Measurements from ENCODE around the gene NOP58.
"Not testable (repeated sequence)": the region's sequence is repeated elsewhere in the genome, so short reads cannot be mapped to it uniquely, and the experiment has no call there.

The NOP58 gene

DNA sequence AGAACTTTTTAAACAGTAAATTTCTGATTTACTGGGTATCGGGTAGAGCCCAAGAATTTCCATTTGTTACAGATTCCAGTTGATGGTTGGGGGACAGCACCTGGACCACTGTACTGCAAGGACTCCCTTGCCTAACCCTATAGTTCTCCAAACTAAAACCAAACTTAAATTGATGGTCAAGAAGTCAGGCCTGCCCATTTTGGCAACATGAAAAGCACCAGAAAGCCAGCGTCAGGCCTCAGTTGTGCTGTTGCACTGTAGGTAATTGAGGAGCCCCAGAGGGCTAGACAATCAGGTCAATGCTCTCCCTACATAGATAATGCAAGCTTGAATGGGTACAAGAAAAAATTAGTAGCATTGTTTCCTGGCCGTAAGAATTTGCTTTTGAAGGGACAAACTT lies 40.5 kb downstream of the NOP58 start:
- no peak for DNase-seq (ENCODE audit: low spot score)

DNA sequence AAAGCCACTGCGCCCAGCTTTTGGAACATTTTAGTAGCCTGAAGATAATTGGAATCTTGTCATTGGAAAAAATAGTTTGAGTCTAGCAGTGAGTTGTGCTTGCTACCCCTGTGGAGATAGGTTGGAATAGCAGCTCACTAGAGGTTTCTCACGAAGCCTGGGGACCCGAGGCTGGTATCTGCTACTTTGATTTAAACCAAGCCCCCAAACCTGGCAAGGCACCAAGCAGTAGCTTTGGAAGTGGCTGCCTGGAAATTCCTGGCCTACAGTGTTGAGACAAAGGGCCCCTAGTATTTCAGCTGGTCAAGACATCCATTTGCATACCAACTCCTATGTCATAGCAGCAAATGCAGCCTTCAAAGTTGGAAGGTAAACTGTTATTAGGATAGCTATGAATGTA lies 42.1 kb downstream of the NOP58 start:
- DNase-seq (ENCODE audit: low spot score): no peak

DNA sequence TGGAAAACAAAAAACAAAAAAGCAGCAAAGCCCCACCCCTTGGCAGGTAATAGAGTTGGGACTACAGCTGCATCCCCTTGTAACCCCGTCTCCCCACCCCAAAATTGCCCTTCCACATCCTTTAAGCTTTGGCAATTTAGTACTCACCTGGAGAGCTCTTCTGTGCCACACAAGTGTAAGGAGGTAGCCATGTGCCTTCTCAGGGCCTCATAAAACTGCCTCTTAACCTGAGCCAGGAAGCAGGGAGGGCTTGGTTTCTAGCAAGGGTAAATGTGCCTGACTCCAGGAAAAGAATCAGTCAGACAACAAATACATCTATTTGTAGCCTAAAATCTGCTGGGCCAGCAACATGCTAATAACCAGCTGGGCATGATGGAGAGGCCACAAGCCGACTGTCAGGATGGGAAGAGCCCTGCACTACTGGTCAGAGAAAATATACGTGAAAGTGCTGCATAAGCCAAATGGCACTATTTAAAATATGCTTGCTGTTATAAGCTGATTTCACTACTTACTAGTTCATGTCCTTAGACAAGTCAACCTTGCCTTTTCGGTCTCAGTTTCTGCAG lies 46.3 kb downstream of the NOP58 start:
- DNase-seq (ENCODE audit: low spot score): no peak

DNA sequence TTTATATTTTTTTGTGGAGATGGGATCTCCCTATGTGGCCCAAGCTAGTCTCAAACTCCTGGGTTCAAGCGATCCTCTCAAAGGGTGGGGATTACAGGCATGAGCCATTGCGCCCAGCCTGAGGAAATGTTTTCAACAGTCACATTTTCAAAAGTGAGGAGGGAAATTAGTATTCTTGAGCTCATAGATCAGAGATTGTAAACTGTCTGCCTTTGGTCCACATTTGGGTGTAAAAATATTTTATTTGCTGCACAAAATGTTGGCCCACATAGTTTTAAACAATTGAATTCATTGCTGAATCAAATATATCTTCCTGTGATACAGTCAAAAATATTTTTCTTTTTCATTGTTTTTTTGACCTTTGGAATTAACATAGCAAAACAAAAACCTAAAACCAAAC lies 48.6 kb downstream of the NOP58 start:
- no peak for DNase-seq (ENCODE audit: low spot score)

DNA sequence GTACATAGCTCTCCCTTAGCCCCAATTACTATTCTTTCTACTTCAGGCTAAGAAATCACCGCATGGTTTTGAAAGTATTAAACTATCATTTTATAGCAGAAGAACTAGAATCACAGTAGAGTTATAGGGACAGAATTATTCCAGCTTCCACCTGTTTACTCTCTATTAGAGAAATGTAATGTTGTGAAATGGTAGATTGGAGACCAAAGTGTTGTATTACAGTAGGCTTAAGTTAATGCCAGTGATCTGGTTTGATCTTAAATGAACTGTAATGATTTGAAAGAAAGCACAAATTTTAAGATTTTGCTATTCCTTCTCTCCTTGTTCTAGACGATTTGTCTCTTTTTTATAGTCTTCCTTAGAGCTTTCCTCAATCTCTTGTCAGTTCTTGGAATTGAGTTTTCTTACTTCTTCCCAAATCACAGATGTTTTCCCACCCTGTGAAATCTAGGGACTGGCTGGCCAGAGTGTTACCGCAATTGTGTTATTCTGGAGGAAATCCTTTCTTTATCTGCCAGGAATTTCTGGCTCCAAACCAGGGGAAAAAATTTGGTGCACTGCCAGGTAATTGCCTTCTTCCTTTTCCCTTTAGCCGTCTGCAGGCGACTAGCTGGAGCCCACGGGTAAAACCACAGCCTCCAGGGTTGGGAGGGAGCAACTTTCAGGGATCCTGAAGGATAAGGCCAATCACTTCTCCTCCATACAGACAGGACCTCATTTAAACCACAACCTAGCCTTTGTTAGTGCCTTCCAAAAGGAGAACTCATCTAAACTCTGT lies 51.7 kb downstream of the NOP58 start:
- peak; percentile 22 for DNase-seq (ENCODE audit: low spot score)

DNA sequence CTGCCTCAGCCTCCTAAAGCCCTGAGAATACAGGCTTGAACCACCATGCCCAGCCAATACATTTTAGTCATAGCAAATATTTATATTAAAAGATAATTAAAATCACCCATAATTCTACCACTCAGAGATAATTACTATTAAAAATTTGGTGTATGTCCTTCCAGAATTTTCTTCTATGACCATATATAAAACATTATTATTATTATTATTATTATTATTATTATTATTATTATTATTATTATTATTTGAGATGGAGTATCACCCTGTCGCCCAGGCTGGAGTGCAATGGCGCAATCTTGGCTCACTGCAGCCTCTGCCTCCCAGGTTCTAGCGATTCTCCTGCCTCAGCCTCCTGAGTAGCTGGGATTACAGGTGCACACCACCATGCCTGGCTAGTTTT lies 54.8 kb downstream of the NOP58 start:
- not testable (repeated sequence) for DNase-seq (ENCODE audit: low spot score)

DNA sequence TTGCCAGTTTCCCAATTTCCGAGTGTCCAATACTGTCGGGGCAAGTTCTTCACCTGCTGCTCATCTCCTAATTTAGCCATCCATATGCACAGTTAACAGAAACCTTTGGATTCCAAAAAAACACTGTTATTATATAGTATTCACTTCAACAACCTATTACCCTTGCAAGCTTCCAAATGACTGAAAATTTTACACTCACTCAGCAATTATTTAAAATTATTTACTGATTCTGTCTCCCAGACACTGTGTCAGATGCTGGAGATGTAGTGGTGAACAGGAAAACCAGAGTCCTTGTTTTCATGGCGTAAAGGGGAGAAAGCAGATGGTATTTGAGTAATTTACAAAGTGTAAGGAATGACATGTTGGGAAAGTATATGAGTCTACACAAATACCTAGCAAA lies 56.9 kb downstream of the NOP58 start:
- no peak for DNase-seq (ENCODE audit: low spot score)

DNA sequence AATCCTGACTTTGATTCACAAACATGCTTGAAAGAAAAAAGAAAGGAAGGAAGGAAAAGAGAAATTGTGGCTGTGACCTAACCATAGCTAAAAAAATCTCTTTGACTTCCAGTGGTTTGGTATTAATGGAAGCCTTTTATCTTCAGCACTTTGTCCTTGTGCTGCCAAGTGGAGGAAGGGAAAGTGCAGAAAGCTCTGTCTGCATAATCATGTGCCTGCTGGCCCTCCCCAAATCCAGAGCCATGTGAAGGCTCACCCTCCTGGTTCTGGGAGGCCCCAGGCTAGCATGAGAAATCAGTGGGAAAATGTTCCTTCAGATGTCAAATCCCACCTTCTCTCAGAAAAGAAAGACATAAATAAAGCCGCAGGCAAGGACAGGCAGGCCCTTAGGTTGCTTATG lies 62.3 kb downstream of the NOP58 start:
- DNase-seq (ENCODE audit: low spot score): no peak

DNA sequence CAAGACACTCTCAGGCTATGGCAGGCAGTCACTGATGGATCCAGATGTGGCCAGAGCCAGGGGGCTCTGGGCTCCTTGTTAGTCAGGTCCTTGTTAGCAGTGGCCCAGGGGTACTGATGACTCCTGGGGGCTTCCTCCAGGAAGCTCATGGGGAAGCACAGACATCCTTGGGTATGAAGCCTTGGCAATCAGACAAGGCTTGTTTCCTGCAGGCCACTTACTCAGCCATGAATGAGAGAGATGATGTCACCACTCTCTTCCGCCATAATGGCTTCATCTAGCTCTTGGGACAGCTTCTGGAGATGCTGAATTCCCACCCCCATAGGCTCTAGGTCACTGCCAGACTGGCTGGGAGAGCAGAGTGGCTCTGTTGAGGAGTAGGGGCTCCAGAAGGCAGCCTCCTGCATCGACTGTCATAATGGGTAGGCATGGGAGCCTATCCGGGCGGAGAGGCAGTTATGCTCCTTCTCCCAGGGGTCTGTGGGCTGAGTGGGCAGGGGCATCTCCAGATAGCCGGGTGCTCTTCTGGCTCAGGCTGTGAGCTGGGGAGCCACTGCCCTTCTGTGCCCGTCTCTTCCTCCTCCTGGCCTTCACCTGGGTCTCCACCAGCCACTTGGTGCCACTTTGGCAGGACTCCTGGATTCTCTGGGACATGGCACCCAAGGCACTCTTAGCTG lies 70.4 kb downstream of the NOP58 start:
- no peak for DNase-seq (ENCODE audit: low spot score)

DNA sequence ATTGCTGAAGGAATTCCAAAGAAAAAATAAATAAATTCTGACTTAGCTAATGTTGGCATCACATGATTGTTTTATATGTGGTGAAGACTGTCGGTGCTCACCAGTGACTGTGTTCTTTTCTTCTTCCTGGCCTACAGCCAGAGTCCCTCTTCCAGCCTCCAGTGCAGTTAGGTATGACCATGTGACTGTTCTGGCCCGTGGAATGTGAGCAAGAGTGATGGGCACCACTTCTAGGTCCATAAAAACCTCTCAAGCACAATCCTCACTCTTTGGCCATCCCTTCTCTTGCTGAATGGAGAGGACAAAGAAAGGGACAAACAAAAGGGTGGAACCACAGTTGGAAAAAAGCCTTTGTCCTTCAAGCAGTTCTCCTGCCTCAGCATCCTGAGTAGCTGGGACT lies 71.6 kb downstream of the NOP58 start:
- DNase-seq (ENCODE audit: low spot score): no peak

DNA sequence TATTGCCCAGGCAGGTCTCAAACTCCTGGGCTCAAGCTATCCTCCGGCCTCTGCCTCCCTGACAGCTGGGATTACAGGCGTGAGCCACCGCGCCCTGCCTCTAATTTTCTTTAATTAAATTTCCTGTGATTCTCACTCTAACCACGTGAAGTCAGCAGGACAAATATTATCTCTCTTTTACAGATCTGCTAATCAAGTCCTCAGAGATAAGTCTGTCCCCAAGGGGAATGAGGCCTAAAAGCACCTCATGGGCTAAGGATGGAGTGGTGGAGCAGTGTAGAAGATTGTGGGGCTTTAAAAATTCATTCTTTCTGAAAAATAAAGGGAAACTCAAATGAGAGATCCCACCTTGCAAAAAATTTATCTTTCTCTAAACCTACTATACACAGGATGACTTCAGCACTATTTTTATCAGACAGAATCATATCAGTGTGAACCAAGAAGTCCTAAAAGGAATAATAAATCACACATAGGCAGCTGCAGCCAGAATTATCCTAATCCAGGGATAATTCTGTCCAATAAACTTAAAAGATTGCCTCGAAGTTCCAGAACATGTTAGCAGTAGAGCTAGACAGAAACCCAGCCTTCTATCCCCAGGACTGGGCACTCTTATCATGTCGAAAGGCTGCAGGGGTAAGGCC lies 72.3 kb downstream of the NOP58 start:
- no peak for DNase-seq (ENCODE audit: low spot score)

DNA sequence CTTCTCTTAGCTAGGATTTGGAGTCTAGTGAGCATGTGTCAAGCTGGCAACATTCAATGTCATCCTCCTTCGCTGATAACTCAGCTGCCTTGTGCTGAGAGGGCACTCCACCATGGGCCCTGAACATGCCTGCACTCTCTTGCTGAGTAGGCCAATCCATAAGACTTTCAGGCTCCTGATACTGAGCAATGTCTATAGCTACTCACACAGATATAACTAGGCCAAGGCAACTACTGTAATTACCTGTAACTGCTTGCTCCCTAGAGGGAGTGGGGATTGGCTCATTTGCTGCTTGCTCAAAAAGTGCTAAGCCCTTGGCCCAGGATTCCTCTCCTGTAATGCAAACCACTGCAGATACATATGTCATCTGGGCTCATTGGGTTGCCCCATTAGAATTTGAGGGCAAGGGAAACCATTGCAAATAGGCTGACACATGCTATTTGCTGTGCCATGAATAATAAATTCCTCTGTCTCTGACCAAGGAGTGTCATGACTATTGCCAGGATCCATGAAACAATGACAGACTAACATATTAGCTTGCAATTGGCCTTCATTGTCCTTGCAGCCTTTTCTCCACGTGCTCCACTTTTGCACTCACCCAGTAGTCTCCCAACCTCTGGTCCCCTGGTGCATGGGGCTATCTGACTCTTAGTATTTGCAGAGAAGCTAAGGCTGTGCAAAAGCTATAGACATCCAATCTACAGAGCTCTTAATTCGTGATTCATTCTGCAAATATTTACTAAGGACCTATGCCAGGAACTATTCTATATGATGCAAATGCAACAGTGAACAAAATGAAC lies 73.7 kb downstream of the NOP58 start:
- DNase-seq (ENCODE audit: low spot score): no peak

DNA sequence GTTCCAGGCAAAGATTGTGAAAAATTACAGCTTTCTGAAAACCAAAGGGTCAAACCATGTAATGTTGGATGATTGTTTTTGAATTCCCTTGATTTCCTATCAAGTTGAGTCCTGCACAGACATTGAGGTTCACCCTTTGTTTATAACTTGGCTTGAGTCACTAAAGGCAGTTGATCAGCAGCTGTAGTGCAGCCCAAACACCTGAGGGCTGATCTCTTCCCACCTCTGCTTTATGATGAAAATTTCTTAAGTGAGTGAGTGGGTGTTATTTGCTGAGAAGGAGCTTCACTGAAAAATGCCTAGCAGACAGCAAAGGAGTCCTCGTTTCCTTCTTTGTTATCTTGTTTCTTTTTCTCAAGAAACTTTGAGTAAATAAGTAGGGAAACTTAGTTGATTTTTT lies 78.6 kb downstream of the NOP58 start:
- no peak for DNase-seq (ENCODE audit: low spot score)

DNA sequence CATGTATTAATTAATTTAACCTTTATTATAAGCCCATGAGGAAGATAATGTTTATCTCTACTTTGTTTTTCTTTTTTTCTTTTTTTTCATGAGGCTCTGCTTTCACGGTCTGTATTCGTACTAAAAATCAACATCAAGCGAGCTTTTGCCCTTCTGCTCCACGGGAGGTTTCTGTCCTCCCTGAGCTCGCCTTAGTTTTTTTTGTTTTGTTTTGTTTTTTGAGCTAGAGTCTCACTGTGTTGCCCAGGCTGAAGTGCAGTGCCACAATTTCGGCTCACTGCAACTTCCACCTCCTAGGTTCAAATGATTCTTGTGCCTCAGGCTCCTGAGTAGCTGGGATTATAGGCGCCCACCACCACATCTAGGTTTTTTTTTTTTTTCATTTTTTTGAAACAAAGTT lies 80.6 kb downstream of the NOP58 start:
- DNase-seq (ENCODE audit: low spot score): no peak
